GM12878 (cell line): Measurements from ENCODE around the gene VPS26B.

ENCODE experiments used
- JUNB ChIP-seq: IDR thresholded peaks from 2 replicates; pipeline ENCODE4 v1.6.1; 2016; ENCODE audit warnings: antibody characterized with exemption, mild to moderate bottlenecking
- MAX ChIP-seq: IDR thresholded peaks from 2 replicates; pipeline ENCODE4 v1.6.1; 2012; ENCODE audit warnings: low read depth, low read length, improper control_type of control experiment
- POLR2AphosphoS5 ChIP-seq: IDR thresholded peaks from 2 replicates; pipeline ENCODE4 v1.6.1; 2011; ENCODE audit warnings: mild to moderate bottlenecking, low read length, inconsistent platforms

GRCh38 chr11:134246100-134246499, 21.6 kb downstream of the VPS26B start:
- TF ChIP-seq POLR2AphosphoS5 (no peak), JUNB (no peak), MAX (no peak)
